ENCODE measurements around the gene TRIM73.
A peak's percentile ranks its signal among the peaks of the same experiment; 100 is the strongest.
"Not testable (repeated sequence)": the region's sequence is repeated elsewhere in the genome, so short reads cannot be mapped to it uniquely, and the experiment has no call there.

Gene TRIM73

DNA sequence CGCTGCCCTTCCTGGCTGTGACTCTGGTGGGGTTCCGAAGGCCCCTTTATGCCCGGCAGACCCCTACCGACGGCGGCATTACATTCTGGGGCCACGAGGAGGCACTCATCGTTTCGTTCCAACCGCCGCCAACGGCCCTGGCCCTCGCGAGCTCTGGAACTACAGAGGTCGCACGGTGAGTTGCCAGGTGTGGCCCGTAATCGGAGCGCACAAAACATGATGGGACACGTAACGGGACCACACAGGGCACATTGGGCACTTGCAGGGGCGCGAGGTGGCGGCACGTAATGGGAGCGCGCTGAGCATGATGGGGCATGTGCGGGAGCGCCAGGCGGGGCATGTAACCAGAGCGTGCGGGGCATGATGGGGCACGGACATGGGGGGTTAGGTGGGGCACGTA is at the start of gene TRIM73:
TRIM73 (plus strand) TSS at position 301 of the 400 bp plus-strand sequence. CDS start 3,305 bp downstream, outside the sequence.
- not testable (repeated sequence) for DNase-seq

DNA sequence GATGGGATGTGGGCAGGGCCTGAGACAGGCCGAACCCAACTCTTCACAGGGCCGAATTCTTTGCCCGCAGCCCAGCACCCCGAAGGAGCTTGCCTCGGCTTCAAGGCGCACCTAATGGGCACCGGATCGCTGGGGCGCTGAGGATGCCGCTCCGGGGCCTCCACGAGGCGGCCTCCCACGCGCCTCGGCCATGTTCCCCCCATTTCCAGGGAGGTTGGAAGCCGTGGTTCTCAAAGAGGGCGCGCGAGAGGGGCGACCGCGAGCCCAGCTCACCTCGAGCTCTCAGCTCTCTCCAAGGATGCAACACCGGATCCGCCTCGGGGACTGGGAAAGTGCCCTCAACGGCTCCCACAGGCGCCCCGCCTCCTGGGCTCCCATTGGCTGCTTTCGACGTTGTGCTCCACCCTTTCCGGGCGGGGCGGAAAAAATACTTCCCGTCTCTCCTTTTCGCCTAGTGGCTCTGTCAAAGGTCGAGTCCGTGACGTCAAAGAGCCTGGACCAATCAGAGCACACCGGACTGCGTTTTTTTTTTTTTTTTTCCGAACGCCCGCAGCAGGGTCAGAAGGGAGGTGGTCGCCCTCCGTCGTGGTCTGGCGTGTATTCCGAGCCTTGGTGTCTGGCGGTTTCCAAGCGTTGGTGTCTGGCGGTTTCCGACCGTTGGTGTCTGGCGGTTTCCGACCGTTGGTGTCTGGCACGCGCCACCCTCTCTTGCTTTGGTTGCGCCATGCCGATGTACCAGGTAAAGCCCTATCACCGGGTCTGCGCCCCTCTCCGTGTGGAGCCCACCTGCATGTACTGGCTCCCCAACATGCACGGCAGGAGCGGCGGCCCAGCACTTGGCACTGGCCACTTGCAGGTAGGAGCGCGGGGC is 36.5 kb upstream of the TRIM73 start:
- DNase-seq: peak; percentile 24 to 34

DNA sequence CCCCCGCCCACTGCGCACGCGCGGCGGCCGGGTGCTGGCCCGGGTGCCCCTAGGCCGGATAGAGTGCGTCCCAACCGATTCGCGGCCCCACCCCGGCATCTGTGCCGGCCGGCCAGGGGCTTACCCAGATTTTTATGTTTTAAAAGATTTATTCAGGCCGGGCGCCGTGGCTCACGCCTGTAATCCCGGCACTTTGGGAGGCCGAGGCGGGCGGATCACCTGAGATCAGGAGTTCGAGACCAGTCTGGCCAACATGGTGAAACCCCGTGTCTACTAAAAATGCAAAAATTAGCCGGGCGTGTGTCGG is 35.9 kb upstream of the TRIM73 start:
- not testable (repeated sequence) for DNase-seq

DNA sequence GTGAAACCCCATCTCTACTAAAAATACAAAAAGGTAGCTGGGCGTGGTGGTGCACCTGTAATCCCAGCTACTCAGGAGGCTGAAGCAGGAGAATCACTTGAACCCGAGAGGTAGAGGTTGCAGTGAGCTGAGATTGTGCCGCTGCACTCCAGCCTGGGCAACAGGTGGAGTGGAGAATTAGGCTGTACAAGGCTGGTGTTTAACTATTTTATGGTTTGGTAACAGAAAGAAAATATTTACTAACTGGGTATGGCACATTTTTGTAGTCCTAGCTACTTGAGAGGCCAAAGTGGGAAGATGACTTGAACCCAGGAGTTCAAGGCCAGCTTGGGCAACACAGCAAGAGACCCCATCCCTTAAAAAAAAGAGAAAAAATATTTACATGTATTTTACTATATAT is 31.4 kb upstream of the TRIM73 start:
- not testable (repeated sequence) for DNase-seq

DNA sequence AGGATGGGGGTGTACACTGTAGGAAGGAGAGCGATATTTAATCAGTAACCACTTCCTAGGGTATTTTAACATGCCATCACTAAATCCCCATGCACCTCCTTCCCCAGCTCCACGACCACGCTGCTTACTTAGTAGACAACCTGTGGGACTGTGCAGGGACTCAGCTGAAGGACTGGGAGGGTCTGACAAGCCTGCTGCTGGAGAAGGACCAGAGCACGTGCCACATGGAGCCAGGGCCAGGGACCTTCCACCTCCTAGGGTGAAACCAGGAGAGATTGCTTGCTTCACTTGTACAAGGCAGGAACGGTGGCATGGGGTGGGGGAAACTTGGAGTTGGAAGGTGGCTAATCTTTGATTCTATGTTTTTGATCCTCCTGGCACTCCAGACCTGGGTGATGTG is 28.8 kb upstream of the TRIM73 start:
- DNase-seq: not testable (repeated sequence)

DNA sequence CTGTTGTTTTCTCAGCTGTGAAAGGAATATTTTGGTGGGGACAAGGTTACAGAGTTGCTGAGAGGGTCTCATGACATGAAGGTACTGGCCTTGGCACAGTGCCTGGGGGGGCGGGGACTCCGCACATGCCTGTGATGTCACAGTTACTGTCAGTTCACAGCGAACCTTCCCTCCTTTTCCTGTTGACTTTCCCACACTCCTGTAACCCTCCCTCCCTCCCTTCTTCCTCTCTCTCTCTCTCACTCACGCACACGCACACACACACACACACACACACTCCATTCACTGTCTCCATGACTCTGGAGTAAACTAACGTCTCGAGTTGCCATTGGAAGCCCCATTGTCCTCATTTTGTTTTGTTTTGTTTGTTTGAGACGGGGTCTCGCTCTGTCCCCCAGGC is 28.1 kb upstream of the TRIM73 start:
- not testable (repeated sequence) for DNase-seq

DNA sequence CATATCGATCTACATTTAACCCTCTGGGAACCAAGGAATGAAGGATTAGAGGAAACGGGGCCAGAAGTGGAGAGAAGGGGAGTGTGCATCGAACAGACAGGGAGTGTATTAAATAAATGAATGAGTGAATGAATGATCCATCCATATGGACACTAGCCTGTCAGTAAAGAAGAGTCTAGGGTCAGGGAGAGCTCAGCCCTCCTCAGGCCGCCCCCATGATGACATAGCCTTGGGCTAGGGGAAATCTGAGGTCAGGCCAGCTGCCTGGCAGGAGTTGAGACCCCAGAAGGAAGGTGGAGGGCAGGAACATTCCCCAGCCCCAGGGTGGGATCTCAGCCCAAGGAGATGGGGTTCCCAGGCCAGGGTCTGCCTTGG is 21.3 kb upstream of the TRIM73 start:
- not testable (repeated sequence) for DNase-seq

DNA sequence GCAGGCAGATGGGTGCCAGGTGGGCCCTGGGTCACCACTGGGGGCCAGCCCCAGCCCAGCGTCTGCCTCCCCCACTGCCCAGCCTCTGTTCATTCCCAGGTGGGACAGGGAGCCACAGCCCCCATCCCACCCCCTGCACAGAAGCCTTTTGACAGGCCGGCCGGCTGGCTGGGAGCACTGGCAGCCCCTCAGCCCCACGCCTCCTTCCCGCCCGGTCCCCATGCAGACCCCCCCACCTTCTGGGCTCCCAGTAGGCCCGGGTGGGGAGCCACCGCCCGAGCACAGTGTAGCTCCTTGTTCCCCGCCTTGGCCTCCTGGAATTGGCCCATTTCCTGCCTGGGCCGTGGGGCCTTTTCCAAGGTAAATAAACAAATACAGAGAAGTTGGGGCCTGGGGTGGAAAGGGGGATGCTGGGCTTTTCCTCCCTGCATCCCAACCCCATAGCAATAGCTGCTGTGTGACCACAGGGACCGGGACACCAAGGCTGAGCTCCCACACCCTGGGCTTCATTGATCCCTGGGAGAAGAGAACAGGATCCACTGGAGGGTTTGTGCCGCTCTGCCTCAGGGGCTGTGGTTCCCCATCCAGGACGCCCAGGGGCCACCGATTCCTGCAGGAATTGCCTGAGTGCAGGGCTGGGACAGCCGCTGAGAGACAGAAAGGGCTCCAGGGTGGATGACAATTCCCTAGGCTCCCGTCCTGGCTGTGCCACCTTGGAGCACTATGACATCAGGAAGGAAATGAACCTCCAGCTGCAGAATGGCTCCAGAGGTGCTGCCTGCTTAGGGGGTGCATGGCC is 20.7 kb upstream of the TRIM73 start:
- DNase-seq: not testable (repeated sequence)

DNA sequence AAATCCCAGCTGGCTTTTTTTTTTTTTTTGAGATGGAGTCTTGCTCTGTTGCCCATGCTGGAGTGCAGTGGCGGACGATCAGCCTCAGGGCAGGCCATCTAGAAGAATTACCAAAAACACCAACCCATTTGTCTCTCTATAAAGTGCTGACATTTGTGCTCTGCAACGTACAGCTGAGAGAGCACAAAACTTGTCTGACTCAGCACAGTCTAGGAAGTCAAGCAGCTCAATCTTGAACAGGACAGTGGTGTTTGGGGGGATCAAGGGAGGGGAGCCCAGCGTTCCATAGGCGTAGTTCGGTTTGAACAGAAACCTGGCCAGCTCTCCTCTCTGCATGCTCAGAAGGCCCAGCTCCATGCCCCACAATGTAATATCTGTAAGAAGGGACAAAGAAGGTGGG is 2.2 kb upstream of the TRIM73 start:
- DNase-seq: not testable (repeated sequence)

DNA sequence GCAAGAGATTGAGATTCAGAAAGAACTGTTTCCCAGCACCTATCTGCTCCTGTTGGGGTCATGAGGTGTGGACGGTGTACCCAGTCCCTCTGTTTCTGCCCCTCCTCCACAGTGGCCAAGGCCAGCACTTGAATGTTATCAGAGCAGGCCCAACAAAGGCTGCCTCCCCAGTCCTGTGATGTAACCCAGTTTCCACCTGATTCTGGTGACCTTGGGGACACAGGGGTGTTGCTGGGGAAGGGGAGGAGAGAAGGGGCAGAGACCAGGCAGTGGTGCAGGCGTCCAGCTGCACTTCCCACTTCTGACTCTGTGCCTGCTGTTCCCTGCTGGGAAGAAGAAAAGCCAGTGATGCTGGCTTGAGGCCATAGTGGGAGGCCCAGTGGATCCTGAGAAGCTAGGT is 2.4 kb downstream of the TRIM73 start:
- DNase-seq: not testable (repeated sequence)

DNA sequence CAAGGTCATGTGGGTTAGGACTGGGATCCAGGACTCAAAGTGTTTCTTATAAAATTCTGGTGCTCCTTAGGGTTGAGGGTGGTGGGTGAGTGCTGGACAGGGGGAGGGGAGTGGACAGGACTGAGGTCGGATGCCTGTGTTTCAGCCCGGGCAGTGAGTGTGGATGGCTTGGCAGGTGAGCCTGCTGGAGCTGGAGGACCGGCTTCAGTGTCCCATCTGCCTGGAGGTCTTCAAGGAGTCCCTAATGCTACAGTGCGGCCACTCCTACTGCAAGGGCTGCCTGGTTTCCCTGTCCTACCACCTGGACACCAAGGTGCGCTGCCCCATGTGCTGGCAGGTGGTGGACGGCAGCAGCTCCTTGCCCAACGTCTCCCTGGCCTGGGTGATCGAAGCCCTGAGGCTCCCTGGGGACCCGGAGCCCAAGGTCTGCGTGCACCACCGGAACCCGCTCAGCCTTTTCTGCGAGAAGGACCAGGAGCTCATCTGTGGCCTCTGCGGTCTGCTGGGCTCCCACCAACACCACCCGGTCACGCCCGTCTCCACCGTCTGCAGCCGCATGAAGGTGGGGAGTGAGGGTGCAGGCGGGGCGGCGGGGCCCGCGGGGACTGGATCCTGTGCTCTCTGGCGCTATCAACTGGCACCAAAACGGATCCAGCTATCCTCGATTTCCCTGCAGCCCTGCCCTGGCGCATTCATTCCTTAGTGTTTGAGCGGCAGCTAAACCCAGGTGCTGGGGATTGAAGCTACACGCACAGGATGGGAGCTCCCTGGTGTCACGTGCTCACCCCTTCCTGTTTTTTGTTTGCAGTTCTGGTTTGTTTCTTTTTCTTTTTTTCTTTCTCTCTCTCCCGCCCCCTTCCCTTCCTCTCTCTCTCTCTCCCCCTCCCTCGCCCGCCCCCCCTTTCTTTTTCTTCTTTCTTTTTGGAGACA is 3.6 kb downstream of the TRIM73 start:
- not testable (repeated sequence) for DNase-seq

DNA sequence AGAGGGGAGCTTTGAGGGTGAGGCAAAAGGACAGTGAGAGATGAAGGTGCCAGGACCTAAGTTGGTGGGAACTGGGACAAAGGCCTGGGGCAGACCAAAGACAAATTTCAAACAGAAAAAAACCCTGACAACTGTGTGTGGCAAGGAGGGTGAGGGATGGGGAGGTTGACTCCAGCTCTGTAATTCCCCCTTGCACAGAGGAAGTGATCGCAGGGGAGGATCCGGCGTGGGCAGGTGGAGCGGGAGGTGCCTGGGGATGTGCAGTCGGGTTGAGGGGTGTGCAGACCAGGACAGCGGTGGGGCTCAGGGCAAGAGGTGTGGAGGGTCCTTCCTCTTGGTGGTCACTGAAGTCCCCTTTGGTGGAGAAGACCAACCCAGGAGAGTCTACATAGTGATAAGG is 5.1 kb downstream of the TRIM73 start:
- DNase-seq: not testable (repeated sequence)

DNA sequence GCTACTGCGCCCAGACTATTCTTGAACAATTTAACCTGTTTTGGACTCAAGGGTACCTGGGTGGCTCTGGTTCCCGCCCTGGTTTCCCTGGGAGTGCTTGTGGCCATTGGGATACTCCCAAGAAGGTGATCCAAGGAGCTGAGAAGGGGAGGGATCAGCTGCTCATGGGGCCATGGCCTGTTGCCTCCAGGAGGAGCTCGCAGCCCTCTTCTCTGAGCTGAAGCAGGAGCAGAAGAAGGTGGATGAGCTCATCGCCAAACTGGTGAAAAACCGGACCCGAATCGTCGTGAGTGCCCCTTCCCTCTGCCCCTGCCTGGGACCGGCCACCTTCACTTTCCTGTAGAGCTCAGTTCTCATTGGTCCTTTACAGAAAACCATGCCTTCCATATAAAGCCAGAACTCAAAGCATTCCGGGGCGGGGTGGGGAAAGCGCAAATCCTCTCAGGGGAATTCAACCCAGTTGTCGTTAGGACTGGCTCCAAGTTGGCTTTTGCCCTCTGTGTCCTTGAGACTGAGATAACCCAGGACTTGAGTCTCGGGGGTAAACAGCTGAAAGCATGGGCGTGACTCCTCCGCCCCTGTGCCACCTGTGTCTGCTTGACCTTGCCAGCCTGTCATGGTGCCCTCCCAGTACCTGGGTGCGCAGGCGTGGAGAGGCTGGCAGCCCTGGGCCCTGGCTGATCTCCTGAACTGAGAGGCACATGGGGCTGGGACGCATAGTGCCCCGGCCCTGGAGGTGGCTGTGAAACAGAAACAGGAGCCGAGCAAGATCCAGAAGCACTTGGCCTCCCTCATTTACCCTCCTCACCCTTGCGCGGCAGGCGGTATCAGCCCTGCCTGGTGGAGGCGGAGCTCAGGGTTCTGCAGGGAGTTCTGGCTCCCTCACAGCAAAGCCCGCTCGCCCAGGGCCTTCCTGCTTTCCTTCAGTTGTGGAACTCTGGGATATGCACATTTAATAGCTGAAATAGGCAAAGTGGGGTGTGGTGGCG is 8.3 kb downstream of the TRIM73 start:
- DNase-seq: not testable (repeated sequence)

DNA sequence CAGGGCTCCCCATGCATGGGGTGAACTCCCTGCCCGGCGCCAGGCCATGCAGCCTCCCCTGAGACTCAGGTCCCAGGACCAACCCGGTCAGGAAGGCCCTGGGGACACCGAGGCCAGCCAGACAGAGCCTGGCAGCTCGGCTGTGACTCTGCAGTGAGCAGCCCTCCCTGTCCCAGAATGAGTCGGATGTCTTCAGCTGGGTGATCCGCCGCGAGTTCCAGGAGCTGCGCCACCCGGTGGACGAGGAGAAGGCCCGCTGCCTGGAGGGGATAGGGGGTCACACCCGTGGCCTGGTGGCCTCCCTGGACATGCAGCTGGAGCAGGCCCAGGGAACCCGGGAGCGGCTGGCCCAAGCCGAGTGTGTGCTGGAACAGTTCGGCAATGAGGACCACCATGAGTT is 9.2 kb downstream of the TRIM73 start:
- not testable (repeated sequence) for DNase-seq

DNA sequence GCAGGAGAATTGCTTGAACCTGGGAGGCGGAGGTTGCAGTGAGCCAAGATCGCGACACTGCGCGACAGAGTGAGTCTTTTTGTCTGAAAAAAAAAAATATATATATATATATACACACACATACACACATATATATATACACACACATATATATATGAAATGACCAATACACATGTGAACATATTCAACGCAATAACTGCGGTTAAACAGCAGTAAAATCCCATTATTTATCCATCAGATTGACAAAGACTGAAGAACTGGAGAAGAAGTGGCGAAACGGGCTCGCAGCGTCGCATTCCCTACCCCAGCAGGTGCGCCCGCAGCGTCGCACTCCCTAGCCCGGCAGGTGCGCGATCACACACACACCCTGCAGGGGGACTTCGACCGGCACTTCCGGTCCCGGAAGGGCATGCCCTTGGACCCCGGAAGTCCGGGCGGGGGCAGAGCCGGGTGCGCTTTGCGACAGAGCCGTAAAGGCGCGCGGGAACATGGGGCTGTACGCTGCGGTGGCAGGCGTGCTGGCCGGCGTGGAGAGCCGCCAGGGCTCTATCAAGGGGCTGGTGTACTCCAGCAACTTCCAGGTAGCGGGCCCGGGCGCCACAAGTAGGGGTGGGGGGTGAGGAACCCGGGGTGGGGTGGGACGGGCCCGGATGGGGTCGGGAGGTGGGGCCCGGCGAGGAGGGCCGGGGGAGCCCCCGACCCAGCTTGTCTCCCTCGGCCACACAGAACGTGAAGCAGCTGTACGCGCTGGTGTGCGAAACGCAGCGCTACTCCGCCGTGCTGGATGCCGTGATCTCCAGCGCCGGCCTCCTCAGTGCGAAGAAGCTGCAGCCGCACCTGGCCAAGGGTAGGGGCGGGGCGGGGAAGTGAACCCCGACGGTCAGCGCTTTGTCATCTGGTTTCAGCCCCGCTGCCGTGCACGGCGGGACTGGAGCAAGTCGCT is 14.7 kb downstream of the TRIM73 start:
- peak in 1 of 2 experiments; percentile 25 for DNase-seq

DNA sequence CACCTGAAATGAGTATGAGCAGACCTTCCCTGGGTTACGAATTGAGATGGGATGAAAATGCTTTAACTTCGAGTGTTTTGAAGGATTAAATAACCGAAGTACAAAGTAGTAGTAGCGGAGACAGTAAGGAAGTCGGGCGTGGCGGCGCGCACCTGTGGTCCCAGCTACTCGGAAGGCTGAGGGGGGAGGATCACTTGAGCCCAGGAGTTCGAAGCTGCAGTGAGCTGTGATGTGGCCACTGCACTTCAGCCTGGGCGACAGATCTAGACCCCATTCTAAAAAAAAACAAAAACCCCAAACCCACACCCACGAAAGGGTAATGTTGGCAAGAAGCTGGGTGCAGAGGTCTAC is 15.4 kb downstream of the TRIM73 start:
- not testable (repeated sequence) for DNase-seq

DNA sequence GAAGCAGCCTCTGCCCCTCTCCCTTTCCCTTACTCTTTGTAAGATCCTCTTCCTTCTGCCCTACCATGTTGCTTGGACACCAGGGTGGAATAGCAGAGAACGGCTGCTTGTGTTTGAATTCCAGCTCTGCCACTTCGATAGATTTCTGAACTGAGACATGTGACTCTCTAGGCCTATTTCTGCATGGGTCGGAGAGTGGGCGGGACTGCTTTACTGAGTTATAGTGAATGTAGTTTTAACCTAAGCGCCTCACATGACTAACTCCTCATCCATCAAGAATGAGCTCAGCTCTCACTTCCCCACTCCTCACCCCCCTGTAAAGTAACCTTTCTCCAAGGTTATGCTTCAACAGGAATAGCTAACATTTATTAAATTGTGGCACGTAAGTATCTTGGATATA is 18.8 kb downstream of the TRIM73 start:
- peak in 1 of 2 experiments; percentile 18 for DNase-seq

DNA sequence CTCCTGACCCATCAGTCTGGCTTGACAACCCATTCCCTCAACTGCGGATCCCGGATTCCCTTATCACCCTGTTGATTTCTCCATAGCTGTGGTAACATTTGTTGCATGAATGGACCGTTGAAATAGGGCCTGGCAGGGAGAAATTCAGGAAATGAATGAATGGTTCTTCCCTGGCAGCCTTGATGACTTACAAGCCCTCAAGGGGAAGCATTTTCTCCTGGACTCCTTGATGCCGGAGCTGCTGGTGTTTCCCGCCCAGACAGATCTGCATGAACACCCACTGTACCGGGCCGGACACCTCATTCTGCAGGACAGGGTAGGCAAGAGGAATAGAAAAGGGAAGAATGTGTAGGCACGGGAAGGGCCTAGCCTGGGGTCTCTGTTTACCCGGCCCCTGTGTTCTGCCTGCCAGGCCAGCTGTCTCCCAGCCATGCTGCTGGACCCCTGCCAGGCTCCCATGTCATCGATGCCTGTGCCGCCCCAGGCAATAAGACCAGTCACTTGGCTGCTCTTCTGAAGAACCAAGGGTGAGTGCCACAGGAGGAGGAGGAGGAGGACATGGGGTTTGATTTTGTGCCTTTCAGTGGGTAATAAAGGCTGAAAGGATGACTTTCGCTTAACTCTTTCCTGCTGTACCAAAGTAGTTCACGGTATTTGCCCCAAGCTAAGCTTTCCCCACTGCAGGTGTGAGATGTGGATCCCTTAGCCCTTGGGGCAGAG is 19.4 kb downstream of the TRIM73 start:
- DNase-seq: not testable (repeated sequence)

DNA sequence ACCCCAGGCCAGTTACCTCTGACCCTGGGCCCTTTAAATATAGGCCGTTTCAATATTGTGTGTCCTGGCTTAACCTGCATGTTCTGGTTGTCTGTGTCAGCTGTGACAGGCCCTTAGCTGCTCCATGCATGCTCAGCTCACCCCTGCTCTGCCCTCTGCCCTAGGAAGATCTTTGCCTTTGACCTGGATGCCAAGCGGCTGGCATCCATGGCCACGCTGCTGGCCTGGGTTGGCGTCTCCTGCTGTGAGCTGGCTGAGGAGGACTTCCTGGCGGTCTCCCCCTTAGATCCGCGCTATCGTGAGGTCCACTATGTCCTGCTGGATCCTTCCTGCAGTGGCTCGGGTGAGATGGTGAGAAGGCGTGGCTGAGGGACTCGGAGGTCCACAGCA is 20.0 kb downstream of the TRIM73 start:
- not testable (repeated sequence) for DNase-seq
